Gastroesophageal sphincter (tissue), 3 donors: Measurements from ENCODE around the gene ABCA7.

Source experiments
- CTCF ChIP-seq, 4 experiments: fragments of 200-600 bp in 2 of 4; fragments of 450-650 bp in 2 of 4; sonication (generic) in 1 of 4; IDR thresholded peaks; one replicate each; pipeline ENCODE4 v1.5.1; 2017 to 2019; ENCODE audit warnings: antibody characterized with exemption in 4 of 4, mild to moderate bottlenecking in 2 of 4, moderate library complexity in 2 of 4
- EP300 ChIP-seq: sonication (generic); formaldehyde crosslinking; IDR thresholded peaks from one replicate; pipeline ENCODE4 v1.6.1; 2017; ENCODE audit warnings: antibody characterized with exemption, mild to moderate bottlenecking
- POLR2A ChIP-seq, 2 donors: fragments of 450-650 bp; IDR thresholded peaks; one replicate each; pipeline ENCODE4 v1.6.1; 2017; ENCODE audit warnings: antibody characterized with exemption in 2 of 2, mild to moderate bottlenecking in 2 of 2, moderate library complexity in 1 of 2
- POLR2AphosphoS5 ChIP-seq: sonication (generic); formaldehyde crosslinking; IDR thresholded peaks from one replicate; pipeline ENCODE4 v1.6.1; 2017; ENCODE audit warnings: antibody characterized with exemption

GRCh38 chr19:1088416-1089010 is 48.6 kb downstream of the ABCA7 start:
- TF ChIP-seq CTCF (IDR thresholded peaks at IDR 0.05) = no peak
- no peak for TF ChIP-seq POLR2A (IDR thresholded peaks at IDR 0.05)
- TF ChIP-seq POLR2AphosphoS5 = no peak
- no peak for TF ChIP-seq EP300
